LNCaP clone FGC (cell line): ENCODE results near the gene DUXB.

Experiments used
- DNase-seq: peaks from one replicate; pipeline ENCODE4 v3.0.0-alpha.2; 2011; ENCODE audit warnings: low read depth
- H3K4me3 ChIP-seq: 2 replicates; pipeline ENCODE4 v1.5.1; 2011; ENCODE audit warnings: mild to moderate bottlenecking, low read depth, low read length, control low read depth
- TF ChIP-seq, protein P1 (sequence below): IDR thresholded peaks from 2 replicates; pipeline ENCODE4 v1.5.1; 2012; ENCODE audit warnings: mild to moderate bottlenecking; ENCODE audit not compliant: control insufficient read depth, insufficient read depth; ENCODE audit errors: extremely low read depth

DUXB gene, protein sequence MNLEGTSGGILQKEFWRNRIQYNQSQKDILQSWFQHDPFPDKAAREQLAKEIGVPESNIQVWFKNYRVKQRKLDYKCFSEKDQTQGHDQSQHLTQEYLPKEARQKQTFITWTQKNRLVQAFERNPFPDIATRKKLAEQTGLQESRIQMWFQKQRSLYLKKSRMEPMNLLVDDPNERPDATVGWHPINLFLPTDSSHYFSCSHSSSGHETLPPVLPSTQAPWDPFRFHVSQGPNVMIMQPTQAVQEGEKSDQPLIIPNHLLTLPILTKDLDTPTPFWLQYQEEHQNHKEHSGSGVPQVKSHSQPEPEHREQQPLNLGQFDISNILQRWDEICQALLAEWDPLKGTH

DNA sequence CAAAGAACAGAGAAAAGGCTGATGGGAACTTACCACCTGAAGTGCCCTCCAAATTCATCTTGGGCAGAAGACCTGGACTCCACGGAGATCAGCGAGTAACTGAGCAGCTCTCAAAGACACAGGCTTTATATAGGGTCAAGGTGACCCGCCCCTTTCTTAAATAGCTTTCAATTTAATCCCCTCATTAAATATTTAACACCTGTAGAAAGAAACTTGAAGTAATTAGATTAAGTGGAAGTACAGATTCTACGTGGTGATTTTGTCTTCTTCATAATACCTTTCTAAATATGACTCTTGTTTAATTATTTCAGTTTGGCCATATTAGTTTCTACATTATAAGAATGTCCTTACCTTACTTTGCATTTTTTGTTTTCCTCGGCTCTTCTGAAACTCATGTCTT is at the start of gene DUXB:
Gene DUXB, minus strand, starts transcription at position 101 of the 400 bp plus-strand sequence. Its CDS starts 43 bp downstream, at position 58.
- TF ChIP-seq, protein P1, sequence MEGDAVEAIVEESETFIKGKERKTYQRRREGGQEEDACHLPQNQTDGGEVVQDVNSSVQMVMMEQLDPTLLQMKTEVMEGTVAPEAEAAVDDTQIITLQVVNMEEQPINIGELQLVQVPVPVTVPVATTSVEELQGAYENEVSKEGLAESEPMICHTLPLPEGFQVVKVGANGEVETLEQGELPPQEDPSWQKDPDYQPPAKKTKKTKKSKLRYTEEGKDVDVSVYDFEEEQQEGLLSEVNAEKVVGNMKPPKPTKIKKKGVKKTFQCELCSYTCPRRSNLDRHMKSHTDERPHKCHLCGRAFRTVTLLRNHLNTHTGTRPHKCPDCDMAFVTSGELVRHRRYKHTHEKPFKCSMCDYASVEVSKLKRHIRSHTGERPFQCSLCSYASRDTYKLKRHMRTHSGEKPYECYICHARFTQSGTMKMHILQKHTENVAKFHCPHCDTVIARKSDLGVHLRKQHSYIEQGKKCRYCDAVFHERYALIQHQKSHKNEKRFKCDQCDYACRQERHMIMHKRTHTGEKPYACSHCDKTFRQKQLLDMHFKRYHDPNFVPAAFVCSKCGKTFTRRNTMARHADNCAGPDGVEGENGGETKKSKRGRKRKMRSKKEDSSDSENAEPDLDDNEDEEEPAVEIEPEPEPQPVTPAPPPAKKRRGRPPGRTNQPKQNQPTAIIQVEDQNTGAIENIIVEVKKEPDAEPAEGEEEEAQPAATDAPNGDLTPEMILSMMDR, result no peak
- no peak within 1 kb of the TSS for H3K4me3 ChIP-seq
- DNase-seq, result no peak

DNA sequence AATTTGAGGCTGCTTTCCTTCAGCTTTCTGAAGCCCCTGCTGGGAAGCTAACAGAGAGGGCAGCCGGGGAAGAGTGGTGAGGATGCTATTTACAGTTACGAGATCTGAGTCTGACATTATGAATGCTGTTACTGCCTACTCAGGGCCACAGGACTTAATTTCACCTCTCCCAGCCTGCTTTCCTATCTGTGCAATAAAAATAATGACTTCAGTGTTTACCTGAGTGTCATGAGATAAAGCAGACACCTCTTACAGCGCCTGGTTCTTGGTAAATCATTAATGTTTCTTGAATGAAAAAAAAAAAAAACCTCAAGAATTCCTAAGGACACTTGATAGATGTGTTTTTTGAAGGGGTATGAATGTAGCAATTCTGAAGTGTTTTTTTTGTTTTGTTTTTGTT is 49.3 kb upstream of the DUXB start:
- no peak overlapping the region for H3K4me3 ChIP-seq
- TF ChIP-seq, protein P1, result no peak
- no peak for DNase-seq

DNA sequence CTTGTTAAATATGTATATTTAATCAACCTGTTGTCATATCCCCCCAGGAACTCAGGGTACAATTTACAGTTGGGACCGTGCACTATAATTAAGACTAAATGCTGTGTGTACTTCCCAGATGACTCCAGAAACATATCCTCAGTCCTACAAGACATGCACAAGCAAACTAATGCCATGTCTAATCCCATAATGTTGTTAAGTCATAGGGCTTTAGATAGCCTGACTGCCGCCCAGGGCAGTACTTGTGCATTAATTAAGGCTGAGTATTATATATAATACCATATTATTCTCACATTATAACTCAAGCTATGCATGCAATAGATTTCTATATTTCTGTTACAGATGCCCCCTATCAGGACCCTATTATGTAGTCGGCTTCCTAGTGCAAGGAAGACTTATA is 45.1 kb upstream of the DUXB start:
- TF ChIP-seq, protein P1, result no peak
- H3K4me3 ChIP-seq, result no peak overlapping the region
- no peak for DNase-seq

DNA sequence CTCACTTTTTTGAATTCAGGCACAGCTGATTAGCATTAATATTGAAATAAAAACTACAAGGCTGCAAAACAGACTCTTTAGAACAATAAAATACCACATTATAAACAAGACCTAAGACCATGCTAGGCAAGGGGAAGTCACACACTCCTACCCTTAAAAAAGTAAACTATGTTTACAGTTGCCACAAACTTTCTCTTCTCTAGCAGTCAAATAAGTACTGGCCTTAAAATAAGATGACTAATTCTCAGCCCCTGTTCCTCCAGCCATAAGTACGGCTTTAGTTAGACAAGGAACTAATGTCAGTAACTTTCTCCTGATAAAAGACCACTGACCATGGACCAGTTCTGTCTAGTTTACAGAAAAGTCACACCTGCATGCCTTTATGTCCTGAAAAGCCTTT is 44.6 kb upstream of the DUXB start:
- no peak overlapping the region for H3K4me3 ChIP-seq
- TF ChIP-seq, protein P1, result no peak
- DNase-seq, result no peak

DNA sequence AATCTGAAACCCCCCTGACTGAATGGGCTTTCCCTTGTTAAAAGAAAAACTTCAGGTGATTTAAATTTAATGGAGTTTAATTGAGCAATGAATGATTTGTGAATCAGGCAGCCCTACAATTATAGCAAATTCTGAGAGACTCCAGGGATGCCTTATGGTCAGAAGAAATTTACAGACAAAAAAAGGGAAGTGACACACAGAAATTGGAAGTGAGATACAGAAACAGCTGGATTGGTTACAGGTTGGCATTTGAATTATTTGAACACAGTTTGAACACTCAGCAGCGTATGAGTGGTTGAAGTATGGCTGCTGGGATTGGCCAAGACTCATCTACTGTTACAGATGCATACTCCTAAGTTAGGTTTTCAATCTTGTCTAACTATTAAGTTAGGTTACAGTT is 44.0 kb upstream of the DUXB start:
- no peak for DNase-seq
- TF ChIP-seq, protein P1, result no peak
- H3K4me3 ChIP-seq, result no peak overlapping the region

DNA sequence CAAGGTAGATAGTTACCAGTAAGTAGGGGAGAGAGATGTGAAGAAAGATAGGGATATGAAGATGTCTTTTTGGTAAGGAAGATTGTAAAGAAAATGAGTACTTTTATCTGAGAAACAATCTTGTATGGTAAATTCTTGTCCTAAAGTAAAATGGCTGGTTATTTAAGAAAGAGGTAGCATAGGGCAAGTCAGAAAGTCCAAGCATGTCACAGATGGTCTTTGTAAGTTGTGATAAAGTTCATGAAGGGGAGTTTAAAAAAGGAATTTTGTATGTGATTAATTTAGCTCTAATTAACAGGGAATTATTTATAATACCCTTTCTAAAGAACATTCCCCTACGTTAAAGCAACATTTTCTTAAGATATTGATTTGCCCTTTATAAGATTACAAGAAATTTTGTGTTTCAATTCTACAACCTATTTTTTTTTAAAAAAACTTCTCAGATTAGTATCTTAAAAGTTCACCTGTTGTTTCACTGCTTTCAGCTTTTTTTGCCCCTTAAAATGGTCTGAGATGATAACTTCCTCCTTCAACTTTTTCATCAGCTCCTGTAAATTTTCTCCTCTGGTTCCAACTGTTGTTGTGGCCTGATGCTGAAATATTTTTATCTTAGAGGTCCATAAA is 41.3 kb upstream of the DUXB start:
- no peak overlapping the region for H3K4me3 ChIP-seq
- DNase-seq, result no peak
- TF ChIP-seq, protein P1, result no peak
